GM12878 (cell line): ENCODE measurements around the gene USP9X. TPM values are rescaled to one million over a fixed set of nuclear protein-coding genes. Genes with fewer than 3 reads are reported as not detected.

Experiments
- ATAC-seq: fragments of 200-7000 bp; cut with Tn5 transposase; 3 replicates; pipeline ENCODE4 v1.9.1; 2020; ENCODE audit warnings: mild to moderate bottlenecking, moderate library complexity
- BruUV-seq: library from RNA; stranded (reverse); fragments of 400-500 nt; replicated peaks from 2 replicates; lab custom pipeline; 2021; lab: Mats Ljungman, UMichigan
- CTCF ChIA-PET: fragments of 300-600 bp; sonication (Branson Sonifier 250); formaldehyde crosslinking; extraction: SDS; loops from one replicate; lab custom pipeline; 2021; ENCODE audit warnings: inconsistent platforms; lab: Yijun Ruan, JAX
- POLR2A ChIA-PET: fragments of 350-600 bp; formaldehyde crosslinking; extraction: SDS; loops from one replicate; lab custom pipeline; 2021; ENCODE audit warnings: inconsistent platforms; lab: Charles Lee
- RAD21 ChIA-PET: fragments of 300-600 bp; sonication (Branson Sonifier 250); formaldehyde crosslinking; loops from one replicate; lab custom pipeline; 2023; ENCODE audit warnings: antibody characterized with exemption; ENCODE audit not compliant: unreplicated experiment; lab: Charles Lee
- SMC1A ChIA-PET: fragments of 300-600 bp; sonication (Branson Sonifier 250); formaldehyde crosslinking; loops from one replicate; lab custom pipeline; 2023; ENCODE audit not compliant: unreplicated experiment, uncharacterized antibody; lab: Charles Lee
- DNase-seq: peaks from one replicate; pipeline ENCODE4 v3.0.0-alpha.2; 2011; ENCODE audit warnings: low read depth, low spot score
- FAIRE-seq: peaks from 3 replicates; lab custom pipeline; 2011; peaks lifted over from hg19 to GRCh38; lab: Jason Lieb, UNC
- H2AFZ ChIP-seq: 2 replicates; pipeline ENCODE4 v1.6.0; 2011; ENCODE audit warnings: low read depth, low read length, control low read depth; ENCODE audit not compliant: control insufficient read depth
- H3K27ac ChIP-seq: 2 replicates; pipeline ENCODE4 v1.5.1; 2011; ENCODE audit warnings: control low read depth; ENCODE audit not compliant: control insufficient read depth, insufficient read depth
- H3K27me3 ChIP-seq, 2 experiments: replicated peaks in 1 of 2; 2 replicates each; pipeline versions ENCODE4 v1.6.0 to v1.6.1; 2011; ENCODE audit warnings: low read length in 1 of 2; ENCODE audit not compliant: control insufficient read depth in 2 of 2, insufficient read depth in 2 of 2
- H3K36me3 ChIP-seq, 2 experiments: 2 replicates each; pipeline ENCODE4 v1.5.1; 2011; ENCODE audit warnings: low read length in 1 of 2; ENCODE audit not compliant: control insufficient read depth in 2 of 2, insufficient read depth in 2 of 2
- H3K4me1 ChIP-seq: 2 replicates; pipeline ENCODE4 v1.6.1; 2011; ENCODE audit warnings: mild to moderate bottlenecking, low read length, moderate library complexity, mixed read lengths; ENCODE audit not compliant: control insufficient read depth, insufficient read depth
- H3K4me2 ChIP-seq: 2 replicates; pipeline ENCODE4 v1.6.0; 2011; ENCODE audit warnings: control low read depth; ENCODE audit not compliant: control insufficient read depth, insufficient read depth
- H3K4me3 ChIP-seq: fragments of 200-600 bp; sonication (generic); 2 replicates; pipeline ENCODE4 v1.5.1; 2016
- H3K79me2 ChIP-seq: 2 replicates; pipeline ENCODE4 v1.6.0; 2011; ENCODE audit warnings: low read length; ENCODE audit not compliant: control insufficient read depth, insufficient read depth
- H3K9ac ChIP-seq: 2 replicates; pipeline ENCODE4 v1.8.0; 2011; ENCODE audit warnings: low read length, control low read depth, mixed read lengths; ENCODE audit not compliant: control insufficient read depth, insufficient read depth
- H3K9me3 ChIP-seq: replicated peaks from 3 replicates; pipeline ENCODE4 v1.5.1; 2011; ENCODE audit warnings: mild to moderate bottlenecking, low read length; ENCODE audit not compliant: control insufficient read depth, insufficient read depth
- H4K20me1 ChIP-seq: 2 replicates; pipeline ENCODE4 v1.6.0; 2011; ENCODE audit not compliant: control insufficient read depth, insufficient read depth
- CHD2 ChIP-seq: IDR thresholded peaks from 2 replicates; pipeline ENCODE4 v1.6.1; 2011; ENCODE audit warnings: low read depth, low read length, improper control_type of control experiment, borderline replicate concordance
- GATAD2B ChIP-seq: fragments of 450-650 bp; conservative IDR thresholded peaks from 2 replicates; pipeline ENCODE4 v1.6.1; 2017; ENCODE audit warnings: low read depth, mild to moderate bottlenecking, moderate library complexity
- HDAC2 ChIP-seq: fragments of 200-600 bp; sonication (generic); IDR thresholded peaks from 2 replicates; pipeline ENCODE4 v1.6.1; 2017
- IRF4 ChIP-seq: IDR thresholded peaks from 2 replicates; pipeline ENCODE4 v1.6.1; 2011; ENCODE audit warnings: low read depth, low read length
- NFYB ChIP-seq: IDR thresholded peaks from 2 replicates; pipeline ENCODE4 v1.6.1; 2011; ENCODE audit warnings: low read depth, mild to moderate bottlenecking, low read length, improper control_type of control experiment, moderate library complexity; ENCODE audit not compliant: insufficient read depth
- POLR2AphosphoS5 ChIP-seq: IDR thresholded peaks from 2 replicates; pipeline ENCODE4 v1.6.1; 2011; ENCODE audit warnings: mild to moderate bottlenecking, low read length, inconsistent platforms
- RBBP5 ChIP-seq: fragments of 200-600 bp; sonication (generic); conservative IDR thresholded peaks from 2 replicates; pipeline ENCODE4 v1.6.1; 2016
- ZZZ3 ChIP-seq: IDR thresholded peaks from 2 replicates; pipeline ENCODE4 v1.6.1; 2011; ENCODE audit warnings: low read depth; ENCODE audit not compliant: control insufficient read depth, insufficient read length
- WGBS: methylation state at CpG from one replicate; pipeline ENCODE4 v1.1.6; 2016; ENCODE audit warnings: low lambda C conversion rate; ENCODE audit not compliant: insufficient replicate concordance, insufficient coverage; ENCODE audit errors: missing lambda C conversion rate; 5-methylcytosine and 5-hydroxymethylcytosine counted together
- in situ Hi-C: fragments of 300-500 bp; cut with MboI; formaldehyde crosslinking; loops from 9 replicates; pipeline ENCODE4 v1.14.3; 2018; ENCODE audit warnings: mixed read lengths
- intact Hi-C: fragments of 100-400 bp; cut with micrococcal nuclease; formaldehyde crosslinking; loops from one replicate; pipeline ENCODE4 v1.14.2; 2022; ENCODE audit not compliant: unreplicated experiment
- polyA plus RNA-seq, 11 experiments: library from polyadenylated mRNA; depleted of rRNA in 4 of 11; unstranded in 6 of 11; stranded (reverse) in 5 of 11; fragments of >200 nt; fragmentation: Nextera tagmentation in 4 of 11; fragmentation: Illumina TruSeq in 1 of 11; extraction: Ambion mirVana in 4 of 11; extraction: Trizol in 1 of 11; gene quantifications; 1 replicate in 1 of 11; 2 replicates in 10 of 11; pipeline versions ENCODE4 v1.2.1 to v1.2.3, GENCODE V29; 2011 to 2016; ENCODE audit warnings: inconsistent platforms in 2 of 11, missing spikeins in 2 of 11, low read depth in 1 of 11
- total RNA-seq, 4 experiments: library from RNA; depleted of rRNA in 3 of 4; stranded (reverse); fragments of >200 nt in 3 of 4; fragmentation: Illumina TruSeq in 1 of 4; extraction: Trizol in 1 of 4; gene quantifications; 2 replicates each; pipeline versions ENCODE4 v1.2.1 to v1.2.3, GENCODE V29; 2013 to 2021

The USP9X gene
- total and polyA plus RNA-seq, 10 of the 15 experiments (the other 5 are each of a cell fraction or from before 2014, with no cell fraction given) = 9.3 to 61.6 (median 31.7) TPM

- TF ChIP-seq RBBP5 (no peak), IRF4 (no peak), POLR2AphosphoS5 (no peak), ZZZ3 (no peak), GATAD2B (no peak), NFYB (no peak), HDAC2 (no peak), CHD2 (no peak)
- Histone ChIP-seq H2AFZ (no peak overlapping the region), H3K27ac (no peak overlapping the region), H3K9me3 (peaks cover 2% of the 10 kb centered on the region; the same call in 2 of the 3 replicates), H3K27me3 (no peaks in the 10 kb centered on the region), H3K4me3 (no peak overlapping the region), H4K20me1 (no peaks in the 10 kb centered on the region), H3K4me1 (peaks cover 6% of the 10 kb centered on the region; the same call in 1 of the 2 replicates), H3K4me2 (peak overlapping the region; percentile 30; the same call in 1 of the 2 replicates), H3K36me3 (no peaks in the 10 kb centered on the region), H3K79me2 (no peaks in the 10 kb centered on the region), H3K9ac (no peak overlapping the region)
- POLR2A ChIA-PET = interaction anchor here (1.6 kb wide), 1 partner anchor 24 kb away, joined by 3 read pairs; no protein-coding TSS in a partner anchor
- ATAC-seq (no peak), DNase-seq (no peak), FAIRE-seq (no peak)
- 68% methylated on average over 11 of the region's 11 CpGs for WGBS
- in situ Hi-C loops (no loop called here), intact Hi-C loops (loop anchor here (10.0 kb wide), 1 partner anchor 613 kb away; the partner anchor contains the start of gene CXorf38)
- RAD21 ChIA-PET = interaction anchor here (1.6 kb wide), 1 partner anchor 78 kb away, joined by 9 read pairs; no protein-coding TSS in a partner anchor
- no TSS peak for BruUV-seq
- CTCF ChIA-PET = interaction anchor here (1.2 to 3.1 kb wide), 2 partner anchors 78 to 714 kb away, joined by 3 to 30 read pairs; no protein-coding TSS in a partner anchor
- SMC1A ChIA-PET = interaction anchor here (0.5 to 11.0 kb wide), 6 partner anchors 36 to 714 kb away, joined by 3 to 163 read pairs (median 4); no protein-coding TSS in a partner anchor
Observed at GRCh38 chrX:41258226-41258625, 173.0 kb downstream of the USP9X start.
